ENCODE measurements around the gene NPR2.

The NPR2 gene

GRCh38 chr9:35791297-35791921 lies at the start of gene NPR2:
TSS of gene NPR2 (plus strand) at chr9:35791591. CDS start at chr9:35792409, 818 bp downstream.
- DNase-seq (ENCODE audit: low spot score) = peak; percentile 51
- no peak for FAIRE-seq

- DNase-seq (ENCODE audit: low spot score) = no peak
- FAIRE-seq = no peak
These were observed 49.7 kb upstream of the NPR2 start for GRCh38 chr9:35741740-35742139.

GRCh38 chr9:35743452-35743851 lies 47.9 kb upstream of the NPR2 start:
- DNase-seq (ENCODE audit: low spot score) = no peak
- FAIRE-seq = no peak

GRCh38 chr9:35743880-35744518 lies 47.4 kb upstream of the NPR2 start:
- FAIRE-seq (no peak), DNase-seq (ENCODE audit: low spot score) (no peak)

- DNase-seq (ENCODE audit: low spot score) (no peak), FAIRE-seq (no peak)
These were observed 45.8 kb upstream of the NPR2 start for GRCh38 chr9:35745569-35745968.

- FAIRE-seq (no peak), DNase-seq (ENCODE audit: low spot score) (no peak)
These were observed 44.8 kb upstream of the NPR2 start for GRCh38 chr9:35746583-35746982.

GRCh38 chr9:35748242-35748857 lies 43.0 kb upstream of the NPR2 start:
- DNase-seq (ENCODE audit: low spot score) (no peak), FAIRE-seq (no peak)

- FAIRE-seq (no peak), DNase-seq (ENCODE audit: low spot score) (peak; percentile 90)
These were observed 42.4 kb upstream of the NPR2 start, which contains the start of the genes GBA2 and RGP1 for GRCh38 chr9:35748858-35749514. TSS of gene GBA2 (minus strand) at chr9:35749228. CDS start at chr9:35748704, 524 bp downstream. TSS of gene RGP1 (plus strand) at chr9:35749287. CDS start at chr9:35749756, 469 bp downstream.

GRCh38 chr9:35749515-35750255 lies 41.7 kb upstream of the NPR2 start:
- DNase-seq (ENCODE audit: low spot score) = peak; percentile 45
- FAIRE-seq = no peak

- DNase-seq (ENCODE audit: low spot score) (no peak), FAIRE-seq (no peak)
These were observed 41.2 kb upstream of the NPR2 start for GRCh38 chr9:35750256-35750531.

- FAIRE-seq = no peak
- no peak for DNase-seq (ENCODE audit: low spot score)
These were observed 37.9 kb upstream of the NPR2 start for GRCh38 chr9:35753466-35753865.

GRCh38 chr9:35754264-35754663 lies 37.1 kb upstream of the NPR2 start, which contains the start of gene MSMP:
TSS of gene MSMP (minus strand) at chr9:35754276. CDS start at chr9:35754129, 147 bp downstream.
- no peak for FAIRE-seq
- no peak for DNase-seq (ENCODE audit: low spot score)

GRCh38 chr9:35755071-35755470 lies 36.3 kb upstream of the NPR2 start:
- DNase-seq (ENCODE audit: low spot score) = no peak
- FAIRE-seq = no peak

- DNase-seq (ENCODE audit: low spot score) (no peak), FAIRE-seq (no peak)
These were observed 34.8 kb upstream of the NPR2 start for GRCh38 chr9:35756275-35757225.

- FAIRE-seq = no peak
- no peak for DNase-seq (ENCODE audit: low spot score)
These were observed 34.0 kb upstream of the NPR2 start for GRCh38 chr9:35757226-35757891.

- no peak for DNase-seq (ENCODE audit: low spot score)
- FAIRE-seq = no peak
These were observed 33.5 kb upstream of the NPR2 start for GRCh38 chr9:35757892-35758275.

- FAIRE-seq = no peak
- DNase-seq (ENCODE audit: low spot score) = no peak
These were observed 32.8 kb upstream of the NPR2 start for GRCh38 chr9:35758475-35759050.

- DNase-seq (ENCODE audit: low spot score) (no peak), FAIRE-seq (no peak)
These were observed 31.6 kb upstream of the NPR2 start for GRCh38 chr9:35759795-35760194.

- DNase-seq (ENCODE audit: low spot score) (no peak), FAIRE-seq (no peak)
These were observed 30.7 kb upstream of the NPR2 start for GRCh38 chr9:35760651-35761050.

GRCh38 chr9:35763181-35763580 lies 28.2 kb upstream of the NPR2 start:
- no peak for DNase-seq (ENCODE audit: low spot score)
- FAIRE-seq = no peak

Measured in urothelium cell line (cell line).